Esophagus (tissue), 2 donors: ENCODE results near the gene FOXN3. TPM values are rescaled to one million over a fixed set of nuclear protein-coding genes. Genes with fewer than 3 reads are reported as not detected.

Experiments used
- H3K27ac ChIP-seq, 2 donors: one replicate each; pipeline ENCODE4 v1.5.1; 2013; ENCODE audit warnings: low read depth in 2 of 2, mild to moderate bottlenecking in 2 of 2, inconsistent platforms in 1 of 2, low read length in 1 of 2, moderate library complexity in 1 of 2
- H3K27me3 ChIP-seq, 2 donors: one replicate each; pipeline ENCODE4 v1.6.1; 2013; ENCODE audit warnings: low read length in 2 of 2, control low read depth in 1 of 2, mild to moderate bottlenecking in 1 of 2; ENCODE audit not compliant: insufficient read depth in 2 of 2, control insufficient read depth in 1 of 2
- H3K36me3 ChIP-seq, 2 donors: one replicate each; pipeline ENCODE4 v1.6.1; 2013; ENCODE audit warnings: low read length in 1 of 2; ENCODE audit not compliant: control insufficient read depth in 2 of 2, insufficient read depth in 2 of 2
- H3K4me1 ChIP-seq, 2 donors: one replicate each; pipeline ENCODE4 v1.6.1; 2013; ENCODE audit warnings: low read length in 1 of 2; ENCODE audit not compliant: control insufficient read depth in 2 of 2, insufficient read depth in 2 of 2
- H3K4me3 ChIP-seq, 2 donors: one replicate each; pipeline ENCODE4 v1.5.1; 2013; ENCODE audit warnings: low read length in 2 of 2, mild to moderate bottlenecking in 2 of 2, low read depth in 1 of 2, moderate library complexity in 1 of 2
- H3K9me3 ChIP-seq, 2 donors: one replicate each; pipeline ENCODE4 v1.6.1; 2013; ENCODE audit warnings: mild to moderate bottlenecking in 2 of 2, low read depth in 1 of 2, low read length in 1 of 2, moderate library complexity in 1 of 2; ENCODE audit not compliant: control insufficient read depth in 2 of 2, insufficient read depth in 1 of 2
- WGBS, 2 donors: extraction: QIAGEN DNeasy Blood & Tissue Kit; methylation state at CpG; one replicate each; pipeline ENCODE4 v1.1.7; 2013; 5-methylcytosine and 5-hydroxymethylcytosine counted together
- polyA plus RNA-seq, 2 donors: library from polyadenylated mRNA; stranded (reverse); fragments of 200-250 nt; gene quantifications; one replicate each; pipeline ENCODE4 v1.2.3, GENCODE V29; 2013
- donor health status: healthy with polysubstance abuse.
- donor health status: Bipolar disorder and iron deficiency.

Gene FOXN3
- polyA plus RNA-seq, 2 donors = 10.3 to 14.1 TPM

DNA sequence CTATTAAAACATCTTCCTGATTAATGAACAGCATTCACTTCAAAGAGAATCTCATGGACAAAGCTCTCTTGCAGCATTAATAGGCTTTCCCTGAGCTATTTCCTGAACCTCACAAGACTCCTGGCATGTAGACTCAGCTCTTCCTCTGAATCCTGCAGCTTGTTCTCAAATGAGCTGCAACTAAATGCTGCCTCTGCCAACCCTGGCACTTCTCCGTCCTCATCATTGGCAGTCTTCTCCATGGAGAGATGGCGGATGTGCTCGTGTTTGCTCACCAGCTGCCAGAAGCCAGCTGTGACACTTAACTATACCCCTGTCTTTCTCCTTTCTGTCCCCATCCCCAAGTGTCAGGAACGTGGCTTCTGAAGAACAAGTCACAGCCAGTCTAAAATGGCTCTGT, 232.1 kb downstream of the FOXN3 start:
- no peak overlapping the region for H3K27ac ChIP-seq

DNA sequence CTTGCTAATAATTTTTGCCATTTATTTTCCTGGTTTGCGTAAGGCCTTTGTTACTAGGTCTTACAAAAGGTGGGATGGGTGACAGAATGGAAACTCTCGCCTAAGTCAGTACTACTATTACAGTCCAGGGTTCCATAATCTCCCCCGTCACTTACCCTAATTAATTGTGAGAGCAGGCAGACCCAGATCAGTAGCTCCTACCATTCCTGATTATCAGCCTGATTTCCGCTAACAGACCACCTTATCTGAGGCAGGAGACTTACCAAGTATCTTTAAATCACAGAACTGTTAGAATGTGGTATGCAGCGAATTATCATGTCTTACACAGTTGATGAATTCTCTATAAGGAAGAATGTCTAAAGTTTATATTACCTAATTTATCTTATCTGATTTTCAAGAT, 234.7 kb downstream of the FOXN3 start:
- Histone ChIP-seq H3K27ac (no peak overlapping the region), H3K36me3 (peaks cover 0 to 14% of the 10 kb centered on the region in 2 donors), H3K4me3 (no peak overlapping the region), H3K9me3 (no peaks in the 10 kb centered on the region), H3K4me1 (peaks cover 11 to 22% of the 10 kb centered on the region in 2 donors), H3K27me3 (no peaks in the 10 kb centered on the region)
- 94 to 96% methylated on average over 5 of the region's 5 CpGs for WGBS, 2 donors

More for the DNA sequence above, 232.1 kb downstream of the FOXN3 start:
- no peaks in the 10 kb centered on the region for H3K27me3 ChIP-seq
- H3K4me1 ChIP-seq = peaks cover 8 to 26% of the 10 kb centered on the region in 2 donors
- peaks cover 0 to 11% of the 10 kb centered on the region in 2 donors for H3K36me3 ChIP-seq
- H3K4me3 ChIP-seq = no peak overlapping the region
- WGBS, 2 donors = 54 to 65% methylated on average over 4 of the region's 4 CpGs
- H3K9me3 ChIP-seq = no peaks in the 10 kb centered on the region

DNA sequence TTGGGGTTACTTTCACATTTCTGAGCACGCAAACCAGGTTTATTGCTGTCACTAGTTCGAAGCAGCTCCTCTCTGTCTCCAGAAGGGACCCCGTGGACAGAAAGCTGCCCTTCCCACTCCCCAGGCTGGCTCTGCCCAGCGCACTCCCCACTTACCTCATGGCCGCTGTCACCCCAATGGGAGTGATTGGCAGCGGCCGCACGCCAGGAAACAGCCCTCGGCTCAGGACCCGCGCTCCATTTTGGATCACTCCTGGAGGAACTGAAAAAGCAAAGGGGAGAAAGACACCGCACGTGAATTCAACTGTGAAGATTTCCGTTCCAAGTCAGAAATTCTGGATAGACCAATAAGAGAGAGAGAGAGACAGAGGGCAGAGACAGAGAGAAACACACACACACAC, 236.5 kb downstream of the FOXN3 start:
- Histone ChIP-seq H3K4me1 (peaks cover 3 to 10% of the 10 kb centered on the region in 2 donors), H3K27me3 (no peaks in the 10 kb centered on the region), H3K36me3 (peaks cover 0 to 14% of the 10 kb centered on the region in 2 donors), H3K9me3 (no peaks in the 10 kb centered on the region), H3K27ac (no peak overlapping the region), H3K4me3 (no peak overlapping the region)
- WGBS, 2 donors = 94 to 97% methylated on average over 14 of the region's 14 CpGs

DNA sequence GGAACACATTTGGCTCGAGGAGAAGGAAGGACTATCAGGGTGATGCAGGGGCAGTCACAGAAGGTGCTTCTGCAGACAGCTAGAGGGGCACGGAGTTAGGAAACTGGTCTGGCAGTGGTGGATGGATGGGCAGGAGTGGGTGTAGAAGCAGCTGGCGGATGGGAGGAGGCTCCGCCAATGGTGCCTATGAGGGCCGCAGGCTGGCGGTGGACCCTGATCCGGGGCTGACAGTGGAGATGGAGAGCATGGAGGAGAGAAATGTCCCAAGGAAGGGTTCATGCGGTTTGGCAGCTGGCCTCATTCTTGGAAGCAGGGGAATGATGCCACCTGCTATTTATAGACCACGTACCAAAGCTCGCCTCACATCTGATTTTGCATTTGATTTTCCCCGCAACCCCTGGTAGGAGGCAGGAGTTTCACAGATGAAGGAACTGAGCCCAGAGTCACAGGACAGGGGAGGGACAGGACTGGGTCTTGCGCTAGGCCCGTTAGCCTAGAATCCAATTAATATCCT, 237.1 kb downstream of the FOXN3 start:
- Histone ChIP-seq H3K4me3 (no peak overlapping the region), H3K27me3 (no peaks in the 10 kb centered on the region), H3K27ac (no peak overlapping the region), H3K36me3 (peaks cover 0 to 14% of the 10 kb centered on the region in 2 donors), H3K4me1 (peaks cover 3 to 4% of the 10 kb centered on the region in 2 donors), H3K9me3 (no peaks in the 10 kb centered on the region)
- 88 to 91% methylated on average over 13 of the region's 13 CpGs for WGBS, 2 donors

DNA sequence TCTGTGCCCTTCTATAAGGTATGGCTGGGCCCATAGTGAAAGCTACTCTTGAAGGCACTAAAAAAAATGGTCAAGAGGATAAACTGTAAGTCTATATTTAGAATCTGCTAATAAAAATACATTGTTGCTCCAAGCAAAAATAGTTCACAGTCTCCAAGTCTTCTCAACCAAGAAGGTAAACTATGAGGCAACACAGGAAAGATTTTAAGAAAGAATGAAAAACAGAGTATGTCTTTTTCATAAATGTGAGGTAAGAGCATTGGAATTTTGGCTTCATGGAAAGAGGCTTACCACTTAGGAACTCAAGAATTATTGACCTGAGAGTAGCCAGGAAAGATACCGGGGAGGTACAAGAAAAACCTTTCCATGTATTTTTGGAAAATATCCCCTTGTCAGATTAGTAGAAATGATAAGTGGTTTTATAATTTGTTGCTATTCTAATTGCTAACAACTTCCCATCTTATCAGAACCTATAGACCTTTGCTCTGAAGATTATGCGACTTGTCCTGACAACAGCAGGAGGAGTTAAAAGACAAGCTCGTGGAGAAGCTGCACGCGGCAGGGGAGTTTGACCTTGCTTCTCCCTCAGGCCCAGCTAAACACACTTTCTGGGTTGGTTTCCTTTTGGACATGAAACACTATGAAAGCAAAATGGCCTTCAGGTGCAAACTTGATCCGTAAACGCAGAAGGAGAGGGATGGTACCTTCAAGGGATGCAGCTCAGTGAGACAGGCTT, 238.1 kb downstream of the FOXN3 start:
- Histone ChIP-seq H3K4me1 (peaks cover 0 to 3% of the 10 kb centered on the region in 2 donors), H3K4me3 (no peak overlapping the region), H3K27ac (no peak overlapping the region), H3K27me3 (no peaks in the 10 kb centered on the region), H3K36me3 (peaks cover 0 to 14% of the 10 kb centered on the region in 2 donors), H3K9me3 (no peaks in the 10 kb centered on the region)
- 79 to 87% methylated on average over 7 of the region's 7 CpGs for WGBS, 2 donors

DNA sequence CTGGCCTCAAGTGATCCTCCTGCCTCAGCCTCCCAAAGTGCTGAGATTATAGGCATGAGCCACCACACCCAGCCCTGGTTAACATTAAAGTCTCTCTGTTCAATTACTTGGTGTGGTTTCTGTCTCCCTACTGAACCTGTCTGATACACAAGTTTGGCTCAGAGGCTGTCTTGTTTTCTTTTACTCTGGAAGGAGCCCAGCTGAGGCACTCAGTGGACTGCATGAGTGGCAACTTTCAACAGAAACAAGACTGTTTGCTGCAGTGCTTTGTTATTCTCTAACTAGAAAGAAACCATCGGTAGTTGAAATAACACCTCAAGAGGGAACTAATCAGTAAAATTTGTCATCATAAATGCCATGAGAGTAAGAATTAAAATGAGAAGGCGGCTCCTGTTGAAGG, 238.7 kb downstream of the FOXN3 start:
- Histone ChIP-seq H3K27ac (no peak overlapping the region), H3K9me3 (no peaks in the 10 kb centered on the region), H3K27me3 (no peaks in the 10 kb centered on the region), H3K4me3 (no peak overlapping the region), H3K4me1 (peaks cover 0 to 3% of the 10 kb centered on the region in 2 donors), H3K36me3 (peaks cover 0 to 14% of the 10 kb centered on the region in 2 donors)
- 85 to 87% methylated on average over 2 of the region's 2 CpGs for WGBS, 2 donors

DNA sequence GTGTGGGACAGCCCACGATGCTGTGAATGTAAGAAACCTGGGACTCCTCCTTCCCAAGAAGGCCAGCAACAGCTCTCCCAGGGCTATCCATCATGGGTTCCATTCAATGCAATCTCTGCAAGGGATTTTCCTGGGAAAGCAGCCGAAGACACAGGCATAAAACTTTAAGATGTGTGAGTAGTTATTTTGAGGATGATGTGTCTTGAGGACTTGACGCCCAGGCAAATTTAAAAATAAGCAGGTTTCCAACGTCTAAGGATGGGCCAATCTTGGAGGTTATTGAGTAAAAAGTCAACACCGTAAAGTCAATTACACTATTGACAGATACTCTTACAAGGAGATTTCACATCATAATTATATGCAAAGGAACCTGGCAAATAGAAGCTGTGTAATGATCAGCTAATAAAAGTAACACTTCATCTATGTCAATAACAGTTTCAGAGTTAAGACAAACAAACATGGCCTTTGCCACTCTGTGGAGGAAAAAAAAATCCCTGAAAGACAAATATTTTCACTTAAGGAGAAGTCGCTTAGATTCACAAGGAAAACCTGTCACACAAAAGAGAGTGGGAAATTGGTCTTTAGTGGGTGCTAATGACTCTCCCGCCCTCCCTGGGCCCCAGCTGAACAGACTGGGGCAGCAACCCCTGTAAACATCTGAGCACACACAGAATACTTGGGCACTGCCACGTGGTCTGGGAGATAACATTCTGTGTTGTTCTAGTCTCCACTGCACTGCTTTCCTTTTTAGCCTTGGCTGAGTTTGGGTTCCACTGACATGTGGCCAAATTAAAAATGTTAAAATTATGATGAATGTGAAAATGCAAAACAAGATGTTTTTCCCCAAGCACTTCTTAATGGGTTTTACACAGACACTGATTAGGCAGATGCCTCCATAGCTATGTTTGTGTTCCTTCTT, 240.9 kb downstream of the FOXN3 start:
- Histone ChIP-seq H3K4me1 (peaks cover 0 to 3% of the 10 kb centered on the region in 2 donors), H3K4me3 (no peak overlapping the region), H3K27me3 (no peaks in the 10 kb centered on the region), H3K27ac (no peak overlapping the region), H3K9me3 (no peaks in the 10 kb centered on the region), H3K36me3 (peaks cover 0 to 14% of the 10 kb centered on the region in 2 donors)
- 72 to 81% methylated on average over 8 of the region's 8 CpGs for WGBS, 2 donors

DNA sequence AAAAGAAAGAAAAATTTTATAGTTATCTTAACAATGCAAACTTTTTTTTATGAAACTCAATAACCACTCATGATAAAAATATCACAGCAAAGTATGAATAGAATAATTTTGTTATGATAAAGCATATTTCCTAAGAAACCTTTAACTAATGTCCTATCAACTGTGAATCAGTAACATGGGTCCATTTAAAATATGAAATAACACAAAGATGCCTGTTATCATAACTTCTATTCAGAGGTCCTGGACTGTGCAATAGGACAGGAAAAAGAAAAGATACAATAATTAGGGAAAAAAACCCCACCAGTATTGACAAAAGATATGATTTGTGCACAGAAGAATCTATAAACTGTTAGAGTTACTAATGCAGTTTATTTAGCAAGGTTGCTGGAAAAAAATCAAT, 245.4 kb downstream of the FOXN3 start:
- no peak overlapping the region for H3K27ac ChIP-seq
- no peaks in the 10 kb centered on the region for H3K27me3 ChIP-seq
- H3K36me3 ChIP-seq = no peaks in the 10 kb centered on the region
- no peaks in the 10 kb centered on the region for H3K4me1 ChIP-seq
- H3K4me3 ChIP-seq = no peak overlapping the region
- H3K9me3 ChIP-seq = no peaks in the 10 kb centered on the region

DNA sequence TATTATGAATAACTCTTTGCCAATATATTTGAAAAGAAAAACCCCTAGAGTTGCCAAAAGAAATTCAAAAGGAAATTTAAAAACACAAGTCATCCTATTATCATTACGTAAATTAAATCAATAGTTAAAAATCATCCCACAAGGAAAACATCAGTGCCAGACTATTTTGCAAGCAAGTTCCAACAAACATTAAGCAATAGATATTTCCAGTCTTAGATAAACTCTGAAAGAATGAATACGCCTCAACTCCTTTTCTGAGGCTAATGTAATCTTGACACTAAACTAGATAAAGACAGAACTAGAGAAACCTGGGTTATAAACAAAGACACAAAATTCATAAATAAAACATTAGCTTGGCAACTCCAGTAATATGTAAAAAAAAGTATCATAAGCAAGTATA, 245.9 kb downstream of the FOXN3 start:
- no peaks in the 10 kb centered on the region for H3K36me3 ChIP-seq
- no peaks in the 10 kb centered on the region for H3K9me3 ChIP-seq
- no peak overlapping the region for H3K27ac ChIP-seq
- 55 to 61% methylated on average over 2 of the region's 2 CpGs for WGBS, 2 donors
- H3K27me3 ChIP-seq = no peaks in the 10 kb centered on the region
- H3K4me1 ChIP-seq = no peaks in the 10 kb centered on the region
- H3K4me3 ChIP-seq = no peak overlapping the region
